ENCODE data around the gene LYST. TPM values are rescaled to one million over a fixed set of nuclear protein-coding genes. Genes with fewer than 3 reads are reported as not detected.

Gene LYST
- total and polyA plus RNA-seq, 2 donors (not counting 1 experiment from before 2014, with no cell fraction given), result 7.5 to 50.2 TPM

GRCh38 chr1:235675152-235675890 lies 191.4 kb downstream of the LYST start:
- H4K20me1 ChIP-seq (ENCODE audit: control insufficient read depth, extremely low read depth, insufficient read depth, low read length), result no peaks in the 10 kb centered on the region
- no peaks in the 10 kb centered on the region for H3K27me3 ChIP-seq (ENCODE audit: control insufficient read depth, insufficient read depth, low read length)
- peak in 1 of 2 donors; percentile 65 for DNase-seq (ENCODE audit: low read depth in 2 of 2)
- H3K4me1 ChIP-seq (ENCODE audit: control insufficient read depth, extremely low read depth, insufficient read depth, low read length), result no peaks in the 10 kb centered on the region
- TF ChIP-seq CTCF (conservative IDR thresholded peaks at IDR 0.05 in 1 of 2, IDR thresholded peaks at IDR 0.05 in 1 of 2; ENCODE audit: low read depth in 1 of 2, low read length in 2 of 2), result no peak
- TF ChIP-seq EZH2 (IDR thresholded peaks at IDR 0.05; ENCODE audit: low read length, missing control alignments), result no peak
- H3K4me2 ChIP-seq (ENCODE audit: extremely low read depth, insufficient read depth, low read length), result no peak overlapping the region
- no peak overlapping the region for H3K4me3 ChIP-seq (replicated peaks in 1 of 4; ENCODE audit: control extremely low read depth in 1 of 4, insufficient read depth in 1 of 4, low read depth in 3 of 4, low read length in 4 of 4)
- no peak overlapping the region for H3K9ac ChIP-seq (ENCODE audit: insufficient read depth, low read length)
- no peak overlapping the region for H3K27ac ChIP-seq (ENCODE audit: insufficient read depth, low read length)
- no peaks in the 10 kb centered on the region for H3K36me3 ChIP-seq (ENCODE audit: control insufficient read depth, insufficient read depth, low read length)
- no peaks in the 10 kb centered on the region for H3K79me2 ChIP-seq (ENCODE audit: control insufficient read depth, insufficient read depth, low read length)
- H3K9me3 ChIP-seq (ENCODE audit: control insufficient read depth, insufficient read depth, low read depth, low read length), result no peaks in the 10 kb centered on the region
- no peak overlapping the region for H2AFZ ChIP-seq (ENCODE audit: low read length)

GRCh38 chr1:235673981-235674380 lies 192.7 kb downstream of the LYST start:
- TF ChIP-seq CTCF (conservative IDR thresholded peaks at IDR 0.05 in 1 of 2, IDR thresholded peaks at IDR 0.05 in 1 of 2; ENCODE audit: low read depth in 1 of 2, low read length in 2 of 2) (no peak), EZH2 (IDR thresholded peaks at IDR 0.05; ENCODE audit: low read length, missing control alignments) (no peak)
- no peak overlapping the region for H3K27ac ChIP-seq (ENCODE audit: insufficient read depth, low read length)
- no peaks in the 10 kb centered on the region for H3K79me2 ChIP-seq (ENCODE audit: control insufficient read depth, insufficient read depth, low read length)
- no peak overlapping the region for H3K4me2 ChIP-seq (ENCODE audit: extremely low read depth, insufficient read depth, low read length)
- no peaks in the 10 kb centered on the region for H3K36me3 ChIP-seq (ENCODE audit: control insufficient read depth, insufficient read depth, low read length)
- no peaks in the 10 kb centered on the region for H4K20me1 ChIP-seq (ENCODE audit: control insufficient read depth, extremely low read depth, insufficient read depth, low read length)
- H2AFZ ChIP-seq (ENCODE audit: low read length), result no peak overlapping the region
- no peak overlapping the region for H3K4me3 ChIP-seq (replicated peaks in 1 of 4; ENCODE audit: control extremely low read depth in 1 of 4, insufficient read depth in 1 of 4, low read depth in 3 of 4, low read length in 4 of 4)
- H3K4me1 ChIP-seq (ENCODE audit: control insufficient read depth, extremely low read depth, insufficient read depth, low read length), result no peaks in the 10 kb centered on the region
- no peaks in the 10 kb centered on the region for H3K9me3 ChIP-seq (ENCODE audit: control insufficient read depth, insufficient read depth, low read depth, low read length)
- H3K27me3 ChIP-seq (ENCODE audit: control insufficient read depth, insufficient read depth, low read length), result no peaks in the 10 kb centered on the region
- H3K9ac ChIP-seq (ENCODE audit: insufficient read depth, low read length), result no peak overlapping the region
- DNase-seq (ENCODE audit: low read depth in 2 of 2), result no peak

DNA sequence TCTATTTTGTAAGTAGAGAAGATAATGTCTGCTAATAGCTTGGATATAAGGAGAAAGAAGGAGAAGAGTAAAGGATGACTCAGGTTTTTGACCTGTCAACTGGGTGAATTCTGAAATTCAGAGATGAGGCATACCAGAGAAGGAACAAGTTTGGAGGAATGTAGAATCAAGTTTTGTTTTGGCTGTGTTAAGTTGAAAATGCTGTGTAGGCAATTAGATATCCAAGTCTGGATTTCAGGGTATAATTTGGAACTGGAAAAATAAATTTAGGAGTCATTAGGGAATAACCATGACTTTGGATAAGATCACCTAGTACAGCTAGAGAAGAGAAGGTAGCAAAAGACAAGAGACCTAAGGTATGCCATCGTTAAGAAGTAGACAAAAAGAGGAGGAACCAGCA lies 194.7 kb downstream of the LYST start:
- Histone ChIP-seq H3K27me3 (ENCODE audit: control insufficient read depth, insufficient read depth, low read length) (no peaks in the 10 kb centered on the region), H3K4me3 (replicated peaks in 1 of 4; ENCODE audit: control extremely low read depth in 1 of 4, insufficient read depth in 1 of 4, low read depth in 3 of 4, low read length in 4 of 4) (no peak overlapping the region), H4K20me1 (ENCODE audit: control insufficient read depth, extremely low read depth, insufficient read depth, low read length) (no peaks in the 10 kb centered on the region), H3K9me3 (ENCODE audit: control insufficient read depth, insufficient read depth, low read depth, low read length) (no peaks in the 10 kb centered on the region), H3K9ac (ENCODE audit: insufficient read depth, low read length) (no peak overlapping the region), H3K4me2 (ENCODE audit: extremely low read depth, insufficient read depth, low read length) (no peak overlapping the region), H3K4me1 (ENCODE audit: control insufficient read depth, extremely low read depth, insufficient read depth, low read length) (no peaks in the 10 kb centered on the region), H3K27ac (ENCODE audit: insufficient read depth, low read length) (no peak overlapping the region), H3K36me3 (ENCODE audit: control insufficient read depth, insufficient read depth, low read length) (no peaks in the 10 kb centered on the region), H2AFZ (ENCODE audit: low read length) (no peak overlapping the region), H3K79me2 (ENCODE audit: control insufficient read depth, insufficient read depth, low read length) (no peaks in the 10 kb centered on the region)
- TF ChIP-seq CTCF (conservative IDR thresholded peaks at IDR 0.05 in 1 of 2, IDR thresholded peaks at IDR 0.05 in 1 of 2; ENCODE audit: low read depth in 1 of 2, low read length in 2 of 2) (no peak), EZH2 (IDR thresholded peaks at IDR 0.05; ENCODE audit: low read length, missing control alignments) (no peak)
- DNase-seq (ENCODE audit: low read depth in 2 of 2), result no peak

All from fibroblast of lung (primary cell).